Upper lobe of right lung (tissue), 1 donor: ENCODE data around the gene MRPL20. TPM values are rescaled to one million over a fixed set of nuclear protein-coding genes. Genes with fewer than 3 reads are reported as not detected.

ENCODE experiments used
- ATAC-seq: fragments of 200-7000 bp; cut with Tn5 transposase; one replicate; pipeline ENCODE4 v1.9.1; 2020; ENCODE audit warnings: mild to moderate bottlenecking, moderate library complexity
- DNase-seq: peaks from one replicate; pipeline ENCODE4 v3.0.0-alpha.2; 2020
- H3K27ac ChIP-seq: fragments of 200-600 bp; one replicate; pipeline ENCODE4 v1.8.0; 2022
- H3K27me3 ChIP-seq: fragments of 200-600 bp; one replicate; pipeline ENCODE4 v1.8.0; 2022; ENCODE audit warnings: mild to moderate bottlenecking
- H3K36me3 ChIP-seq: fragments of 200-600 bp; one replicate; pipeline ENCODE4 v1.8.0; 2022
- H3K4me1 ChIP-seq: fragments of 200-600 bp; one replicate; pipeline ENCODE4 v1.8.0; 2022
- H3K4me3 ChIP-seq: fragments of 200-600 bp; one replicate; pipeline ENCODE4 v1.8.0; 2022; ENCODE audit warnings: mild to moderate bottlenecking
- H3K9me3 ChIP-seq: fragments of 200-600 bp; one replicate; pipeline ENCODE4 v1.8.0; 2022
- CTCF ChIP-seq: fragments of 200-600 bp; IDR thresholded peaks from one replicate; pipeline ENCODE4 v1.8.0; 2022; ENCODE audit warnings: antibody characterized with exemption
- intact Hi-C: fragments of 100-400 bp; cut with DNase I; formaldehyde crosslinking; loops from one replicate; pipeline ENCODE4 v1.11.0; 2022
- total RNA-seq: library from RNA; stranded (reverse); fragmentation: NEBNext Ultra II Directional; extraction: Animal tissue kit (Norgen Biotek cat#: 25700); gene quantifications from one replicate; pipeline ENCODE4 v1.2.1, GENCODE V29; 2021
- donor health status: DM: no; HTN: yes; CAD: no; lungs with severe emphysema.

The MRPL20 gene
- total RNA-seq, 1 donor from 2014 or later = 80.7 TPM

GRCh38 chr1:1423245-1423597 lies 16.1 kb upstream of the MRPL20 start:
- ATAC-seq (no peak), DNase-seq (no peak)
- Histone ChIP-seq H3K36me3 (no peaks in the 10 kb centered on the region), H3K4me3 (no peak overlapping the region), H3K27ac (no peak overlapping the region), H3K4me1 (no peaks in the 10 kb centered on the region), H3K9me3 (no peaks in the 10 kb centered on the region), H3K27me3 (no peaks in the 10 kb centered on the region)
- intact Hi-C loops = no loop called here
- TF ChIP-seq CTCF = no peak

- H3K4me1 ChIP-seq = no peaks in the 10 kb centered on the region
These were observed 15.6 kb upstream of the MRPL20 start for GRCh38 chr1:1422465-1423244.

GRCh38 chr1:1421907-1422464 lies 14.9 kb upstream of the MRPL20 start:
- H3K4me1 ChIP-seq = no peaks in the 10 kb centered on the region
- no peaks in the 10 kb centered on the region for H3K9me3 ChIP-seq
- no peak for DNase-seq
- peak overlapping the region; percentile 81 for H3K27ac ChIP-seq
- ATAC-seq = no peak
- no peak overlapping the region for H3K4me3 ChIP-seq
- no peak for TF ChIP-seq CTCF
- intact Hi-C loops = no loop called here
- H3K27me3 ChIP-seq = no peaks in the 10 kb centered on the region
- H3K36me3 ChIP-seq = no peaks in the 10 kb centered on the region

More at GRCh38 chr1:1422465-1423244, 15.6 kb upstream of the MRPL20 start:
- no peaks in the 10 kb centered on the region for H3K27me3 ChIP-seq
- no peak for TF ChIP-seq CTCF
- H3K9me3 ChIP-seq = no peaks in the 10 kb centered on the region
- H3K36me3 ChIP-seq = no peaks in the 10 kb centered on the region
- DNase-seq = no peak
- ATAC-seq = no peak
- H3K4me3 ChIP-seq = no peak overlapping the region
- no peak overlapping the region for H3K27ac ChIP-seq
- intact Hi-C loops = no loop called here

GRCh38 chr1:1421147-1421906 lies 14.2 kb upstream of the MRPL20 start, which contains the start of gene ANKRD65:
TSS of gene ANKRD65 (minus strand) at chr1:1421276. CDS start at chr1:1421005, 271 bp downstream.
- no peaks in the 10 kb centered on the region for H3K4me1 ChIP-seq
- intact Hi-C loops = no loop called here
- H3K27ac ChIP-seq = peak within 1 kb of the TSS; percentile 81
- DNase-seq (peak; percentile 84), ATAC-seq (peak; percentile 88)
- peak within 1 kb of the TSS; percentile 47 for H3K4me3 ChIP-seq
- no peaks in the 10 kb centered on the region for H3K36me3 ChIP-seq
- no peaks in the 10 kb centered on the region for H3K27me3 ChIP-seq
- no peak for TF ChIP-seq CTCF
- H3K9me3 ChIP-seq = no peaks in the 10 kb centered on the region

GRCh38 chr1:1420654-1421141 lies 13.6 kb upstream of the MRPL20 start:
- ATAC-seq = peak; percentile 33
- Histone ChIP-seq H3K36me3 (no peaks in the 10 kb centered on the region), H3K4me1 (no peaks in the 10 kb centered on the region), H3K4me3 (peak overlapping the region; percentile 47), H3K27ac (peak overlapping the region; percentile 81), H3K27me3 (no peaks in the 10 kb centered on the region), H3K9me3 (no peaks in the 10 kb centered on the region)
- intact Hi-C loops = no loop called here
- no peak for DNase-seq
- no peak for TF ChIP-seq CTCF
